GM12872 (cell line): ENCODE data around the gene NCK2.

Experiments
- TF ChIP-seq, protein P1 (sequence below): IDR thresholded peaks from 3 replicates; pipeline ENCODE4 v1.5.1; 2011; ENCODE audit warnings: low read depth, mild to moderate bottlenecking, low read length, moderate library complexity; ENCODE audit not compliant: insufficient read depth

NCK2 gene

GRCh38 chr2:105886029-105886454, 141.3 kb downstream of the NCK2 start:
- TF ChIP-seq, protein P1, sequence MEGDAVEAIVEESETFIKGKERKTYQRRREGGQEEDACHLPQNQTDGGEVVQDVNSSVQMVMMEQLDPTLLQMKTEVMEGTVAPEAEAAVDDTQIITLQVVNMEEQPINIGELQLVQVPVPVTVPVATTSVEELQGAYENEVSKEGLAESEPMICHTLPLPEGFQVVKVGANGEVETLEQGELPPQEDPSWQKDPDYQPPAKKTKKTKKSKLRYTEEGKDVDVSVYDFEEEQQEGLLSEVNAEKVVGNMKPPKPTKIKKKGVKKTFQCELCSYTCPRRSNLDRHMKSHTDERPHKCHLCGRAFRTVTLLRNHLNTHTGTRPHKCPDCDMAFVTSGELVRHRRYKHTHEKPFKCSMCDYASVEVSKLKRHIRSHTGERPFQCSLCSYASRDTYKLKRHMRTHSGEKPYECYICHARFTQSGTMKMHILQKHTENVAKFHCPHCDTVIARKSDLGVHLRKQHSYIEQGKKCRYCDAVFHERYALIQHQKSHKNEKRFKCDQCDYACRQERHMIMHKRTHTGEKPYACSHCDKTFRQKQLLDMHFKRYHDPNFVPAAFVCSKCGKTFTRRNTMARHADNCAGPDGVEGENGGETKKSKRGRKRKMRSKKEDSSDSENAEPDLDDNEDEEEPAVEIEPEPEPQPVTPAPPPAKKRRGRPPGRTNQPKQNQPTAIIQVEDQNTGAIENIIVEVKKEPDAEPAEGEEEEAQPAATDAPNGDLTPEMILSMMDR, result no peak

DNA sequence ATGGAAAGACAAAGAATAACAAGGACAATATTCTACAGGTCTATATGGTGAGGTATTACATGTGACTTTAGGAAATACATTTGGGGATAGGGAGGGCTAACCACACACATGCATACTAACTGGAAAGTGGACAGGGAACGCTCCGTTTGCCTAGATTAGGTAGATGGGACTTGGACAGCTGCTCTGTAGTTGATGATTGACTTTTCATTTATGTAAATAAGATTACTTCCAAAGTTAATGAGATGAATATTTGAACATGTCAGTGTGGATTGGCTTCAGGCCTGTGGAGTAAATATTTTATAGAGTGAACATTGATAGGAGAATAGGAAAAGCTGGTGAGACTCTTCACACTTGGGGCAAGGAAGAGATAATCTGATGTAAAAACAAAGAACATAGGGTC, 142.0 kb downstream of the NCK2 start:
- TF ChIP-seq, protein P1, result no peak

DNA sequence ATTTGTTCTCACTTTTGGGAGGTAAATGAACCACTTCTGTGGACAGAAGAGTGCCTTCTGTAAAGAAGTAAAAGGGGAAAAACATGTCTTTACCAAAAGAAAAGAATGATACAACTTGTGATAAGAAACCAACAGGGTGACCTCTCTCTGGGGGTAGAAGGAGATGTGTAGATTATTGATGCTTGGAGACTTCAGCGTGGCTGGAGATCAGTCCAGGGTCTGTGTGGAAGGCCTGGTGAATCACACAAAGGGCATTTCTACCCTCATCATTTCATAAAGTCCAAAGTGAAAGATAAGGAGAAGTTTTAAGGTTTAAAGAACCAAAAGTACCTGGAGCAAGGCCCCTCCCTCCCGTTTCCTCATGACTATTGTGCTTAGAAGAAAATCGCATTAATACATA, 142.5 kb downstream of the NCK2 start:
- TF ChIP-seq, protein P1, result no peak

- TF ChIP-seq, protein P1, result peak; percentile 56
These were observed 143.9 kb downstream of the NCK2 start for GRCh38 chr2:105888625-105889024.

GRCh38 chr2:105889046-105889445, 144.3 kb downstream of the NCK2 start:
- TF ChIP-seq, protein P1, result no peak

DNA sequence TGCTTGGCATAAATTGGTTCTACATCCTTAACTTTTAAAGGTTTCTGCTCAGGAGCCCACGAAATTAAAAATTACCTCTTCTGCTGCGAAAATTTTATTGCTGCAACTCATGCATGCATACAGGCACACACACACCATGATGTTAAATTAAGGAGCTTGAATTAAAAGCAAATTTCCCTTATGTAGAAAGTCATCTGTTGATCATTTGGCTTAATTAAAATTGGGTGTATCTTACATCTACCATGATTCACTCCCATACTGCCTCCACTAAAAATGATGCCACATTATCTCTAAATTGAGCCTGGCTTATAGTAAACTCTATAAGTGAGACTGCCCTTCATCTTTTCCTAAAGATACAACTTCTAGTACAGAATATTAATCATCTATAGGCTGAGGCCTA, 145.4 kb downstream of the NCK2 start:
- TF ChIP-seq, protein P1, result no peak

DNA sequence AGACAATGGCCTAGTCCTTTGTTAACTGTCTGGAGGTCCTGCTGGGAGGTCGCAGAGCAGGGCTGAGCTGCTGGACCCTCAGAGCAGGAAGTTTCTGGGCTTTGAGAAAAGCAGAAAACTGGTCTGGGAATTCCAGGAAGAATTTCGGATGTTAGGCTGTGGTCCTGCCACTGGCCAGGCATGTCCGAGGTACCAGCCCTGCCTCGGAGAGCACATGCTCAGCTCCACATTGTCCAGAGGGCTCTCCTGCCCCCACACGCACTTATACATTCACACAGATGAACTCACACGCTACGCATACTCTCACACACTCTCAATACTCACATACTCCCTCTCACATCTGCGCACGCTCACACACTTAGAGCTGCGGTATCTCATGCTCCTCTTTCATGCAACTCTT, 146.1 kb downstream of the NCK2 start:
- TF ChIP-seq, protein P1, result no peak
